ENCODE data around the gene RAB17.

RAB17 gene

GRCh38 chr2:237593036-237593435 is 2.5 kb upstream of the RAB17 start:
- H3K4me3 ChIP-seq (ENCODE audit: low read depth in 1 of 5, low read length in 5 of 5) = no peak overlapping the region
- H3K27me3 ChIP-seq (ENCODE audit: control insufficient read depth in 5 of 5, insufficient read depth in 4 of 5, low read length in 5 of 5) = no peaks in the 10 kb centered on the region
- no peaks in the 10 kb centered on the region for H3K36me3 ChIP-seq (ENCODE audit: control insufficient read depth in 5 of 5, insufficient read depth in 5 of 5, low read length in 5 of 5)
- H3K9me3 ChIP-seq (ENCODE audit: control insufficient read depth in 5 of 5, low read length in 5 of 5) = no peaks in the 10 kb centered on the region
- no peak overlapping the region for H3K27ac ChIP-seq (ENCODE audit: low read depth, low read length)
- peaks cover 0 to 18% (median 10%) of the 10 kb centered on the region in 5 donors for H3K4me1 ChIP-seq (ENCODE audit: control insufficient read depth in 5 of 5, insufficient read depth in 5 of 5, low read length in 5 of 5)
- no peak overlapping the region for H3K9ac ChIP-seq (ENCODE audit: low read length in 5 of 5)

DNA sequence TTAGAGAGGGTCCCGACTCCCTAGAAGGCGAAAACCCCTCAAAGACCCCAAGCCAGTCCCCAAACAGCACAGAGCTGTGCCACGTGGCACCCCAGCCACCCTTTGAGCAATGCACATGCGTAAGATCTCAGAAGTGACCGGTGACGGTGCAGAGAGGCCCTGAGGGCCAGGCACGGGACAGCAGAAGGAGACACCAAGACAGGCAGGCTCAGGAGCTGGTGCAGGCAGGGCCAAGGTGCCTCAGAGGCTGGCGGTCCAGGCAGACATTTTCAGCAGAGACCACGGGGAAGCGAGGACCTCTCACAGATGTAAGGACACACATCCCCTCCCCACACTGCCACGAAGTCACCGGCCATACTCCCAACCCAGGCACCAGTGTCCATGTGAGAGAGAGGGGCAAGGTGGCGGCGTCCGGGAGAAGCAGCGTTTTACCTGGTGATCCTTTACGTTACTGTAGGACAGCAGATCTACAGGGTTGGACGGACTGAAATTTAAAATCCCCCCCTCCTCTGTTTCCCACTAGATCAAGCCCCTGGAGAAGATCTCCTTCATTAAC is 2.0 kb upstream of the RAB17 start:
- Histone ChIP-seq H3K36me3 (ENCODE audit: control insufficient read depth in 5 of 5, insufficient read depth in 5 of 5, low read length in 5 of 5) (no peaks in the 10 kb centered on the region), H3K4me3 (ENCODE audit: low read depth in 1 of 5, low read length in 5 of 5) (no peak overlapping the region), H3K9ac (ENCODE audit: low read length in 5 of 5) (no peak overlapping the region), H3K27me3 (ENCODE audit: control insufficient read depth in 5 of 5, insufficient read depth in 4 of 5, low read length in 5 of 5) (no peaks in the 10 kb centered on the region), H3K4me1 (ENCODE audit: control insufficient read depth in 5 of 5, insufficient read depth in 5 of 5, low read length in 5 of 5) (peaks cover 0 to 18% (median 10%) of the 10 kb centered on the region in 5 donors), H3K27ac (ENCODE audit: low read depth, low read length) (no peak overlapping the region), H3K9me3 (ENCODE audit: control insufficient read depth in 5 of 5, low read length in 5 of 5) (no peaks in the 10 kb centered on the region)

DNA sequence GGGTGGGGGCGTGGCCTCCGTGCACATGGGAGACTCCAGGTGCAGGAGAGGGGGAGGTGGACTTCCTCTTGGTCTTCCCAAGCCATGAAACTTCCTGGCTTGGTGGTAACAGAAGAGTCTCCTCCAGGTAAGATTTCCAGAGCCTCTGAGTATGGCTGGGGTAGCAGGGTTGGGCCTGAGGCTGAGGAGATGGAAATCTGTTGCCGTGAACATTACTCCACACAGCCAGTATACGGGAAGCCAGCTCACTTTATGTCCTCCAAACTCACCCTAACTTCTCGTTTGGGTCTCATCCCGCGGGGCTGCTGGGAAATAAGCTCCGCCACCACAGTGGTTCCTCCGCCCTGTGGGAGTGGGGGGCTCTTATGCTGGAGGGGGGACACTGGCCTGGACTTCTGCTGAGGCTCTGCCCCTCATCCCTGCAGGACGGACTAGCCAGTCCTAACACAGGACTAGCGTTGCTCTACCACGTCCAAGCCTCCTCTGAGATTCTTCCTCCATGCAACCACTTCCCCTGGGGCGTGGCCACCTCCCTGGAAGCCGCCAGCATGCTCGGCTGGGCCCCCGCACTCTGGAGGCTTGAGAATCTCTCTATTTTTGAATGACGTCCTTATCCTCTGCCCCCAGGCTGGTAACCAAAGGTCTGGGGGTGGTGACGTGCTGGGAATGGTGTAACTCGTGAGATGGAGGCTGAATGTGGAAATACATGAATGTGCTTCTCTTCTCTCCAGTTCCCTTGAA is 777 bp upstream of the RAB17 start:
- Histone ChIP-seq H3K9me3 (ENCODE audit: control insufficient read depth in 5 of 5, low read length in 5 of 5) (no peaks in the 10 kb centered on the region), H3K4me3 (ENCODE audit: low read depth in 1 of 5, low read length in 5 of 5) (peak overlapping the region in 1 of 5 donors; percentile 36), H3K27ac (ENCODE audit: low read depth, low read length) (no peak overlapping the region), H3K36me3 (ENCODE audit: control insufficient read depth in 5 of 5, insufficient read depth in 5 of 5, low read length in 5 of 5) (no peaks in the 10 kb centered on the region), H3K4me1 (ENCODE audit: control insufficient read depth in 5 of 5, insufficient read depth in 5 of 5, low read length in 5 of 5) (peaks cover 0 to 18% (median 10%) of the 10 kb centered on the region in 5 donors), H3K9ac (ENCODE audit: low read length in 5 of 5) (no peak overlapping the region), H3K27me3 (ENCODE audit: control insufficient read depth in 5 of 5, insufficient read depth in 4 of 5, low read length in 5 of 5) (no peaks in the 10 kb centered on the region)

GRCh38 chr2:237588044-237588696 is 2.4 kb downstream of the RAB17 start:
- peaks cover 0 to 14% (median 0%) of the 10 kb centered on the region in 5 donors for H3K4me1 ChIP-seq (ENCODE audit: control insufficient read depth in 5 of 5, insufficient read depth in 5 of 5, low read length in 5 of 5)
- H3K9me3 ChIP-seq (ENCODE audit: control insufficient read depth in 5 of 5, low read length in 5 of 5) = no peaks in the 10 kb centered on the region
- no peak overlapping the region for H3K4me3 ChIP-seq (ENCODE audit: low read depth in 1 of 5, low read length in 5 of 5)
- no peak overlapping the region for H3K9ac ChIP-seq (ENCODE audit: low read length in 5 of 5)
- peaks cover 0 to 3% (median 0%) of the 10 kb centered on the region in 5 donors for H3K27me3 ChIP-seq (ENCODE audit: control insufficient read depth in 5 of 5, insufficient read depth in 4 of 5, low read length in 5 of 5)
- H3K27ac ChIP-seq (ENCODE audit: low read depth, low read length) = no peak overlapping the region
- no peaks in the 10 kb centered on the region for H3K36me3 ChIP-seq (ENCODE audit: control insufficient read depth in 5 of 5, insufficient read depth in 5 of 5, low read length in 5 of 5)

GRCh38 chr2:237585590-237586221 is 4.8 kb downstream of the RAB17 start:
- Histone ChIP-seq H3K4me3 (ENCODE audit: low read depth in 1 of 5, low read length in 5 of 5) (no peak overlapping the region), H3K4me1 (ENCODE audit: control insufficient read depth in 5 of 5, insufficient read depth in 5 of 5, low read length in 5 of 5) (peaks cover 3 to 23% (median 12%) of the 10 kb centered on the region in 5 donors), H3K9me3 (ENCODE audit: control insufficient read depth in 5 of 5, low read length in 5 of 5) (no peaks in the 10 kb centered on the region)

DNA sequence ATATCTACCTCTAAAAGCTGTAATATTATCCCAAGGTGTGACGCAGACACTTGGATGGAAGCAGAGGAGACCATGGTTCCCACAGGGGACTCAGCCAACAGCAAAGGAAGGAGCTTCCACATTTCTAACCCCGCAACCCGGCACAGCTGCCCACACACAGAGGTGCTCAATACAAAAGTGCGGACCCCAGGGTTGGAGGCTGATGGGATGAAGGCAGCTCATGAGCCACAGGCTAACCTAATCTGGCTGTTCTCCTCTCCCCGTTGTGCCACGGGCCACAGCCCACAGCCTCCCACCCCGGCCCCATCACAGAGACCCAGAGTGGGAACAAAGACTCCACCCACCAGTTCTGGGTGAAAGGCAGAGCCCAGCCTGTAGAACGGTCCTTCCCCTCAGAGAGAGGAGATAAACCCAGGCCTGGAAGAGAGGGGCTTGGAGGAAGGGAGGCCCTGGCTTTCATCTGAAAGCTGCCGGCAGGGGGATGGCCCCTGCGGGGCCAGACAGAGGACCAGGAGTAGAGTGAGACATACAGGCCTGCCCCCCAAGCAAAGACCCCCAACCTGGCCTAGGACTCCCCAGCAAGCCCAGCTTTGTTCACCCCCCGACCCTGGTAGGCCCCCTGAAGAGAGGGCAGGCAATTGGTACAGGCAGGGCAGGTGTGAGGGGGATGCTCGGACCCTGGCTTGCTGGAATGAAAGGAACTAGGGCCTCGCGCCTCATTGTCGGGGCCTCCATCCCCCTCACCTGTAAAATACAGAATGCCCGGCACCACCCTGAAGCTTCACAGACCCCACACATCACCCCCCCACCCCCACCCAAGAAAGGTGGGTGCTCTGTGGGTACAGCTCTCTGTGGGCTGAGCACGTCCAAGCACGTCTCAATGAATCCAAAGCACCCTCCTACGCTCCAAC is 6.9 kb downstream of the RAB17 start:
- no peak overlapping the region for H3K27ac ChIP-seq (ENCODE audit: low read depth, low read length)
- peaks cover 0 to 3% (median 0%) of the 10 kb centered on the region in 5 donors for H3K27me3 ChIP-seq (ENCODE audit: control insufficient read depth in 5 of 5, insufficient read depth in 4 of 5, low read length in 5 of 5)
- no peaks in the 10 kb centered on the region for H3K9me3 ChIP-seq (ENCODE audit: control insufficient read depth in 5 of 5, low read length in 5 of 5)
- no peak overlapping the region for H3K4me3 ChIP-seq (ENCODE audit: low read depth in 1 of 5, low read length in 5 of 5)
- no peak overlapping the region for H3K9ac ChIP-seq (ENCODE audit: low read length in 5 of 5)
- H3K4me1 ChIP-seq (ENCODE audit: control insufficient read depth in 5 of 5, insufficient read depth in 5 of 5, low read length in 5 of 5) = peaks cover 3 to 17% (median 12%) of the 10 kb centered on the region in 5 donors
- no peaks in the 10 kb centered on the region for H3K36me3 ChIP-seq (ENCODE audit: control insufficient read depth in 5 of 5, insufficient read depth in 5 of 5, low read length in 5 of 5)

More at GRCh38 chr2:237585590-237586221, 4.8 kb downstream of the RAB17 start:
- Histone ChIP-seq H3K36me3 (ENCODE audit: control insufficient read depth in 5 of 5, insufficient read depth in 5 of 5, low read length in 5 of 5) (no peaks in the 10 kb centered on the region), H3K27me3 (ENCODE audit: control insufficient read depth in 5 of 5, insufficient read depth in 4 of 5, low read length in 5 of 5) (peaks cover 0 to 3% (median 0%) of the 10 kb centered on the region in 5 donors), H3K27ac (ENCODE audit: low read depth, low read length) (no peak overlapping the region), H3K9ac (ENCODE audit: low read length in 5 of 5) (no peak overlapping the region)

GRCh38 chr2:237581751-237582746 is 8.5 kb downstream of the RAB17 start:
- H3K4me1 ChIP-seq (ENCODE audit: control insufficient read depth in 5 of 5, insufficient read depth in 5 of 5, low read length in 5 of 5) = peaks cover 3 to 17% (median 12%) of the 10 kb centered on the region in 5 donors
- no peak overlapping the region for H3K9ac ChIP-seq (ENCODE audit: low read length in 5 of 5)
- peaks cover 0 to 3% (median 0%) of the 10 kb centered on the region in 5 donors for H3K27me3 ChIP-seq (ENCODE audit: control insufficient read depth in 5 of 5, insufficient read depth in 4 of 5, low read length in 5 of 5)
- no peaks in the 10 kb centered on the region for H3K36me3 ChIP-seq (ENCODE audit: control insufficient read depth in 5 of 5, insufficient read depth in 5 of 5, low read length in 5 of 5)
- H3K4me3 ChIP-seq (ENCODE audit: low read depth in 1 of 5, low read length in 5 of 5) = peak overlapping the region in 3 of 5 donors; percentile 20 to 49 (median 39)
- no peak overlapping the region for H3K27ac ChIP-seq (ENCODE audit: low read depth, low read length)
- no peaks in the 10 kb centered on the region for H3K9me3 ChIP-seq (ENCODE audit: control insufficient read depth in 5 of 5, low read length in 5 of 5)

- Histone ChIP-seq H3K27ac (ENCODE audit: low read depth, low read length) (no peak overlapping the region), H3K4me1 (ENCODE audit: control insufficient read depth in 5 of 5, insufficient read depth in 5 of 5, low read length in 5 of 5) (peaks cover 3 to 17% (median 12%) of the 10 kb centered on the region in 5 donors), H3K9me3 (ENCODE audit: control insufficient read depth in 5 of 5, low read length in 5 of 5) (no peaks in the 10 kb centered on the region), H3K4me3 (ENCODE audit: low read depth in 1 of 5, low read length in 5 of 5) (no peak overlapping the region), H3K9ac (ENCODE audit: low read length in 5 of 5) (no peak overlapping the region), H3K36me3 (ENCODE audit: control insufficient read depth in 5 of 5, insufficient read depth in 5 of 5, low read length in 5 of 5) (no peaks in the 10 kb centered on the region), H3K27me3 (ENCODE audit: control insufficient read depth in 5 of 5, insufficient read depth in 4 of 5, low read length in 5 of 5) (peaks cover 0 to 3% (median 0%) of the 10 kb centered on the region in 5 donors)
Observed at GRCh38 chr2:237581326-237581725, 9.2 kb downstream of the RAB17 start.
